Glutamatergic neuron (in vitro differentiated cells): ENCODE results near the gene DCTN2. TPM values are rescaled to one million over a fixed set of nuclear protein-coding genes. Genes with fewer than 3 reads are reported as not detected.
"Not testable (repeated sequence)": the region's sequence is repeated elsewhere in the genome, so short reads cannot be mapped to it uniquely, and the experiment has no call there.

ENCODE experiments used
- DNase-seq: peaks from one replicate; pipeline ENCODE4 v3.0.0; 2022
- H3K27ac Mint-ChIP-seq: one replicate; pipeline ENCODE4 v1.8.0; 2020; ENCODE audit warnings: mild to moderate bottlenecking, mixed read lengths, inconsistent platforms; ENCODE audit not compliant: unreplicated experiment
- H3K27me3 Mint-ChIP-seq: one replicate; pipeline ENCODE4 v1.8.0; 2020; ENCODE audit warnings: mild to moderate bottlenecking, moderate library complexity, mixed read lengths, inconsistent platforms; ENCODE audit not compliant: unreplicated experiment
- H3K36me3 Mint-ChIP-seq: one replicate; pipeline ENCODE4 v1.8.0; 2020; ENCODE audit warnings: mild to moderate bottlenecking, mixed read lengths, inconsistent platforms; ENCODE audit not compliant: unreplicated experiment
- H3K4me1 Mint-ChIP-seq: one replicate; pipeline ENCODE4 v1.8.0; 2020; ENCODE audit warnings: mild to moderate bottlenecking, low read depth, mixed read lengths, inconsistent platforms; ENCODE audit not compliant: unreplicated experiment
- H3K4me3 Mint-ChIP-seq: one replicate; pipeline ENCODE4 v1.8.0; 2020; ENCODE audit warnings: mild to moderate bottlenecking, mixed read lengths, inconsistent platforms; ENCODE audit not compliant: unreplicated experiment
- H3K9me3 Mint-ChIP-seq: one replicate; pipeline ENCODE4 v1.8.0; 2020; ENCODE audit warnings: mild to moderate bottlenecking, moderate library complexity, mixed read lengths, inconsistent platforms; ENCODE audit not compliant: unreplicated experiment
- total RNA-seq: library from RNA; stranded (reverse); fragmentation: NEBNext Ultra II Directional; extraction: Animal tissue kit (Norgen Biotek cat#: 25700); gene quantifications from one replicate; pipeline ENCODE4 v1.2.1, GENCODE V29; 2021; ENCODE audit not compliant: unreplicated experiment
- TF ChIP-seq, protein P1 (sequence below): fragments of 200-600 bp; sonication (generic); IDR thresholded peaks from one replicate; pipeline ENCODE4 v1.5.0; 2021; ENCODE audit not compliant: partially characterized antibody, unreplicated experiment

DCTN2 gene
- total RNA-seq, 1 donor from 2014 or later = 484 TPM

DNA sequence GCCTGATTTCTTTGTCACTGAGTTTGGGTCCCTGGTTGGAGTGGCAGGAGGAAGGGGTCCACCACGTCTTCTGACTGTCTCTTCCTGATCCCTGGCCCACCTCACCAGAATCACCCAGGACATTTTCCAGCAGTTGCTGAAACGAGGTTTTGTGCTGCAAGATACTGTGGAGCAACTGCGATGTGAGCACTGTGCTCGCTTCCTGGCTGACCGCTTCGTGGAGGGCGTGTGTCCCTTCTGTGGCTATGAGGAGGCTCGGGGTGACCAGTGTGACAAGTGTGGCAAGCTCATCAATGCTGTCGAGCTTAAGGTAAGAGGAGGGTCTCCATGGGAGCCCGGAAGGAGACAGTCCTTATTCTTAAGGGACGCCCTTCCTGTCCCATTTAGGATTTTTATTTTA, 46.8 kb downstream of the DCTN2 start:
- Mint-ChIP-seq H3K9me3 (peaks cover 11% of the 10 kb centered on the region), H3K4me3 (no peak overlapping the region), H3K27ac (peak overlapping the region; percentile 43), H3K4me1 (peaks cover 16% of the 10 kb centered on the region), H3K27me3 (peaks cover 3% of the 10 kb centered on the region), H3K36me3 (peaks cover 19% of the 10 kb centered on the region)
- TF ChIP-seq, protein P1, sequence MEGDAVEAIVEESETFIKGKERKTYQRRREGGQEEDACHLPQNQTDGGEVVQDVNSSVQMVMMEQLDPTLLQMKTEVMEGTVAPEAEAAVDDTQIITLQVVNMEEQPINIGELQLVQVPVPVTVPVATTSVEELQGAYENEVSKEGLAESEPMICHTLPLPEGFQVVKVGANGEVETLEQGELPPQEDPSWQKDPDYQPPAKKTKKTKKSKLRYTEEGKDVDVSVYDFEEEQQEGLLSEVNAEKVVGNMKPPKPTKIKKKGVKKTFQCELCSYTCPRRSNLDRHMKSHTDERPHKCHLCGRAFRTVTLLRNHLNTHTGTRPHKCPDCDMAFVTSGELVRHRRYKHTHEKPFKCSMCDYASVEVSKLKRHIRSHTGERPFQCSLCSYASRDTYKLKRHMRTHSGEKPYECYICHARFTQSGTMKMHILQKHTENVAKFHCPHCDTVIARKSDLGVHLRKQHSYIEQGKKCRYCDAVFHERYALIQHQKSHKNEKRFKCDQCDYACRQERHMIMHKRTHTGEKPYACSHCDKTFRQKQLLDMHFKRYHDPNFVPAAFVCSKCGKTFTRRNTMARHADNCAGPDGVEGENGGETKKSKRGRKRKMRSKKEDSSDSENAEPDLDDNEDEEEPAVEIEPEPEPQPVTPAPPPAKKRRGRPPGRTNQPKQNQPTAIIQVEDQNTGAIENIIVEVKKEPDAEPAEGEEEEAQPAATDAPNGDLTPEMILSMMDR = no peak
- DNase-seq = no peak

DNA sequence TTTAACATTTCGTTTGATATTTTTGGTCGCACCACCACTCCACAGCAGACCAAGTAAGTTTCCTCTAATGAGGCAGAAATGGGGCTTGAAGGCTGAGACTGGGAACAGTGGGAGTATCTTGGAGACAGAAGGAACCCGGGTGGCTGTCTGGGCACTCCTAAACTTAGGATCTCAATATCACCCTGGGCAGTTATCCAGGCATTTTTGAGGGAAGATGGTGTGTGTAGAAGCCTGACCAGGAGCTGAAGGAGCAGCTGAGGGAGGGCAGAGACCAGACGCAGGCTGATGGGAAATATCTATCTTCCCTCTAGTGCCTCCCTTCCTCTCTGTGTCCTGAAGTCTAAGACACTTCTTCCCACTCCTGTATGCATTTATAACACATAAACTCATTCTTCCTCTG, 48.4 kb downstream of the DCTN2 start:
- H3K27ac Mint-ChIP-seq = peak overlapping the region; percentile 73
- peaks cover 16% of the 10 kb centered on the region for H3K4me1 Mint-ChIP-seq
- no peak overlapping the region for H3K4me3 Mint-ChIP-seq
- H3K27me3 Mint-ChIP-seq = peaks cover 3% of the 10 kb centered on the region
- peaks cover 19% of the 10 kb centered on the region for H3K36me3 Mint-ChIP-seq
- TF ChIP-seq, protein P1 = no peak
- peaks cover 11% of the 10 kb centered on the region for H3K9me3 Mint-ChIP-seq
- no peak for DNase-seq

DNA sequence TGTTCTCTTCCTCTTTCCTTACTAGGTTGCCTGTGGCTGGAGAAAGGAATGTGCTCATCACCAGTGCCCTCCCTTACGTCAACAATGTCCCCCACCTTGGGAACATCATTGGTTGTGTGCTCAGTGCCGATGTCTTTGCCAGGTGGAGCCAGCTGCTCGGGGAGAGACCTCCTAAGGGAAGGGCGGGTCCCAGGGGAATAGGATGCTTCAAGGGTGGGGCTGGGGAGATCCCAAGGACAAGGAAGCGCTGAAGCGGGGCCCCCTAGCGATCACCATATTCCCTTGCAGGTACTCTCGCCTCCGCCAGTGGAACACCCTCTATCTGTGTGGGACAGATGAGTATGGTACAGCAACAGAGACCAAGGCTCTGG, 48.9 kb downstream of the DCTN2 start:
- Mint-ChIP-seq H3K9me3 (peaks cover 11% of the 10 kb centered on the region), H3K36me3 (peaks cover 19% of the 10 kb centered on the region), H3K4me1 (peaks cover 16% of the 10 kb centered on the region), H3K27ac (peak overlapping the region; percentile 84), H3K27me3 (peaks cover 3% of the 10 kb centered on the region), H3K4me3 (no peak overlapping the region)
- no peak for DNase-seq
- TF ChIP-seq, protein P1 = no peak

DNA sequence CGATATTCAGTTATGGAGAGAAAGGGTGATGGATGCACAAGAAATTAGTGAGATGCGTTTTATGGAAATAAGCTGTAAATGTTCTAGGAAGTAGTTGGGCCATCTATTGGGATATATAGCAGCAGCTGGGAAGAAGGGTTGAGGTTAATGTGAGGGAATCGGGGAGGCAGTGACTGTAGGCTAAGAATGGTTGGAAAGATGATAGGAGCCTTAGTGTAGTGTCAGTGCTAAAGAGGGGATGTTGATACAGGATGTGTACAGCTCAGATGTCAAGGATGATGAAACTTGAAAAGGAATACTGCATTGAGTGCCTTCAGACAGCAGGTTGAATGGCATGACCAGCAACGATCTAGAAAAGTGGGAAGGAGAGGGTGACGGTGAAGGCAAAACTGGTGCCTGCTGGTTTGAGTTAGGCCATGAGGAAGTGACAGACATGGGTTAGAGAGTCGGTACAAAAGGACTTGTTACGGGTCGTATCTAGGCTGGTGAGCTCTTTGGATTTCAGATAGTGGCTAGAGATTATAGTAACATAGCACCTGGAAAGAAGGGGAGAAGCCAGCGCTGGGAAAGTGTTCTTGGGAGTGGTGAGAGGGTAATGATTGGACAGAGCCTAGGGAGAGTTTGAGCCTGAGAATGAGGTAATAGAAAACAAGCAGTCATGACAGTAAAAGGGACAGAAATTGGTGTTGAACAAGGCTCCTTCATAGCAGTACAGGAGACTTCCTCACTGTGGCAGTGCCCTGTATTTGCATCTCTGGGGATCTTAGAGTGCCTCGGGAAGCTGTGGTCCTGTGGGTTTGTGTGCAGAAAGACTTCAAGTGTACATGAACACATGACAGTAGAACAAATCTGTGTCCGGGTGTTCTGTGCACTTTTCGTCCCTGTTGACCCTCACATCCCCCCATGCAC, 49.5 kb downstream of the DCTN2 start:
- Mint-ChIP-seq H3K27me3 (peaks cover 3% of the 10 kb centered on the region), H3K4me3 (peak overlapping the region; percentile 13), H3K36me3 (peaks cover 19% of the 10 kb centered on the region), H3K27ac (peak overlapping the region; percentile 84), H3K9me3 (peaks cover 9% of the 10 kb centered on the region), H3K4me1 (peaks cover 18% of the 10 kb centered on the region)
- TF ChIP-seq, protein P1 = no peak
- DNase-seq = no peak

DNA sequence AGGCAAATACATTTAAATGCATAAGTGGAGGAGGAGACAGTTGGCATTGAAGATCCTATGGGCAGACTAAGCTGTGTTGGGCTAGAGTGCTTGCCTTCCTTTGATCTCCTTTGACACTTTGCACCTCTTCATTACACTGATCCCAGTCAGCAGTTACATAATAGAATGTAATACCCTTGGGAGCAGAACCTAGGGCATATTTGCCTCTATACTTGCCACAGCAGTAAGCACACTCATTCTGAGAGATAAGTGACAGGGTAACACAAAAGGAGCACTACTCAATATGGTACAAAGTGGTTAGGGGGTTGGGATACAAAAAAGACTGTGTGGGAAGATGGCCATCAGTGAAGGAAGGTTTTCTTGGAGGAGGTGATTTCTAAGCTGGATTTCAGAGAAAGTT, 50.2 kb downstream of the DCTN2 start:
- peaks cover 15% of the 10 kb centered on the region for H3K36me3 Mint-ChIP-seq
- DNase-seq = no peak
- H3K27me3 Mint-ChIP-seq = peaks cover 3% of the 10 kb centered on the region
- peak overlapping the region; percentile 3 for H3K4me3 Mint-ChIP-seq
- H3K27ac Mint-ChIP-seq = peak overlapping the region; percentile 84
- peaks cover 18% of the 10 kb centered on the region for H3K4me1 Mint-ChIP-seq
- TF ChIP-seq, protein P1 = no peak
- H3K9me3 Mint-ChIP-seq = peaks cover 7% of the 10 kb centered on the region

DNA sequence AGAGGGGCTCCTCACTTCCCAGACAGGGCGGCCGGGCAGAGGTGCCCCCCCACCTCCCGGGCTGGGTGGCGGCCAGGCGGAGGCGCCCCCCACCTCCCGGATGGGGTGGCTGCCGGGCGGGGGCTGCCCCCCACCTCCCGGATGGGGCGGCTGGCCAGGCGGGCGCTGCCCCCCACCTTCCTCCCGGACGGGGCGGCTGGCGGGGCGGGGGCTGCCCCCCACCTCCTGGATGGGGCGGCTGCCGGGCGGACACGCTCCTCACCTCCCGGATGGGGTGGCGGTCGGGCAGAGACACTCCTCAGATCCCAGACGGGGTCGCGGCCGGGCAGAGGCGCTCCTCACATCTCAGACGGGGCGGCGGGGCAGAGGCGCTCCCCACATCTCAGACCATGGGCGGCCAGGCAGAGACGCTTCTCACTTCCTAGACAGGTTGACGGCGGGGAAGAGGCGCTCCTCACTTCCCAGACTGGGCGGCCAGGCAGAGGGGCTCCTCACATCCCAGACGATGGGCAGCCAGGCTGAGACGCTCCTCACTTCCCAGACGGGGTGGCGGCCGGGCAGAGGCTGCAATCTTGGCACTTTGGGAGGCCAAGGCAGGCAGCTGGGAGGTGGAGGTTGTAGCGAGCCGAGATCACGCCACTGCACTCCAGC, 51.8 kb downstream of the DCTN2 start:
- H3K4me1 Mint-ChIP-seq = peaks cover 28% of the 10 kb centered on the region
- not testable (repeated sequence) for H3K36me3 Mint-ChIP-seq, DNase-seq, H3K27me3 Mint-ChIP-seq, H3K4me3 Mint-ChIP-seq, H3K27ac Mint-ChIP-seq, H3K9me3 Mint-ChIP-seq
